ACC112 (cell line): Measurements from ENCODE around the gene SPOCD1.

ENCODE experiments used
- H2AFZ ChIP-seq: fragments of 200-600 bp; sonication (generic); one replicate; pipeline ENCODE4 v1.6.0; 2017; ENCODE audit warnings: antibody characterized with exemption, low read length; ENCODE audit not compliant: unreplicated experiment
- H3K27ac ChIP-seq: fragments of 200-600 bp; sonication (generic); 2 replicates; pipeline ENCODE4 v1.5.1; 2014; ENCODE audit warnings: low read depth, mild to moderate bottlenecking, antibody characterized with exemption, low read length, moderate library complexity
- H3K27me3 ChIP-seq: fragments of 200-600 bp; sonication (generic); 2 replicates; pipeline ENCODE4 v1.6.1; 2014; ENCODE audit warnings: mild to moderate bottlenecking, antibody characterized with exemption, low read length, moderate library complexity, mixed read lengths; ENCODE audit not compliant: insufficient read depth
- H3K36me3 ChIP-seq: fragments of 200-600 bp; sonication (generic); 2 replicates; pipeline ENCODE4 v1.6.1; 2016; ENCODE audit warnings: mild to moderate bottlenecking, antibody characterized with exemption, low read length, moderate library complexity, mixed read lengths; ENCODE audit not compliant: insufficient read depth
- H3K4me1 ChIP-seq: fragments of 200-600 bp; sonication (generic); one replicate; pipeline ENCODE4 v1.6.1; 2016; ENCODE audit warnings: low read length, mixed read lengths; ENCODE audit not compliant: insufficient read depth, unreplicated experiment, control insufficient read depth
- H3K4me3 ChIP-seq: fragments of 200-600 bp; sonication (generic); 2 replicates; pipeline ENCODE4 v1.5.1; 2014; ENCODE audit warnings: mild to moderate bottlenecking, low read depth, low read length
- H3K79me2 ChIP-seq: fragments of 200-600 bp; sonication (generic); one replicate; pipeline ENCODE4 v1.6.0; 2016; ENCODE audit warnings: low read length; ENCODE audit not compliant: control insufficient read depth, unreplicated experiment, insufficient read depth

The SPOCD1 gene

DNA sequence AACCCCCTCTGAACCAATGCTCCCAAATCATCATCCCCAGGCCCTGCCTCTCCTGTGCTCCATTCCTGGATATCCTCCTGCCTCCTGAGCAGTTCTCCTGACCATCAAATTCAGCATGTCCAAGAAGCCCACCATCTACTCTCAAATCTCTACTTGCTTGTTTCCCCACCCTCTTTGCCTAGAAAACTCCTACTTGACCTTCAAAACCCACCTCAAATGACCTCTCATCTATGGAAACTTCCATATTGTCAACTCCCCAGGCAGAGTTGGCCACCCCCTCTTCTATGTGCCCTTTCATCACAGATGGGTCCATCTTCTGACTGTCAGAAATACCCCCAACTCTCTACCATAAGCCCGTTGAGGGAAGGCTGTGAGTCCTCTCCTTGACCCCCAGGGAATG lies 68.5 kb downstream of the SPOCD1 start:
- Histone ChIP-seq H3K36me3 (no peaks in the 10 kb centered on the region), H3K4me1 (peaks cover 16% of the 10 kb centered on the region), H3K27me3 (no peaks in the 10 kb centered on the region), H2AFZ (no peak overlapping the region), H3K27ac (no peak overlapping the region), H3K4me3 (no peak overlapping the region), H3K79me2 (no peaks in the 10 kb centered on the region)

DNA sequence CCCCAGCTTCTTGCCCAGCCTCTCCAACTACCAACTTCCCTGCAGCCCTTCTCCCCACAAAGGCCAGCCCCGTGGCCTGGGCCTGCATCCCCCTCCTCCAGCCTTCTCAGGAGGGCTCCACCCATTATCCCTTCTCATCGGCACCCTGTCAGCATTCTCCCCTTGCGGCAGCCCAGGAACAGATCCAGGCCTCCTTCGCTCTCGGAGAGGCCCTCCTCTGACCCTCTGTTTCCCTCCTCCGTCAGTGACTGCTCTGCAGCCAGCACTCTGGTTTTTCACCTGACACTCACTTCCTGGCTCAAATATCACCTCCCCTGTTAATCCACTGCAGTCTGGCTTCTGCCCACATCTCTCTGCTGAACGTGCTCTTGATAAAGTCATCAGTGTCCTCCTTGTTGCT lies 69.1 kb downstream of the SPOCD1 start:
- H3K79me2 ChIP-seq = no peaks in the 10 kb centered on the region
- peaks cover 16% of the 10 kb centered on the region for H3K4me1 ChIP-seq
- no peaks in the 10 kb centered on the region for H3K27me3 ChIP-seq
- H3K4me3 ChIP-seq = no peak overlapping the region
- no peaks in the 10 kb centered on the region for H3K36me3 ChIP-seq
- no peak overlapping the region for H2AFZ ChIP-seq
- H3K27ac ChIP-seq = no peak overlapping the region

DNA sequence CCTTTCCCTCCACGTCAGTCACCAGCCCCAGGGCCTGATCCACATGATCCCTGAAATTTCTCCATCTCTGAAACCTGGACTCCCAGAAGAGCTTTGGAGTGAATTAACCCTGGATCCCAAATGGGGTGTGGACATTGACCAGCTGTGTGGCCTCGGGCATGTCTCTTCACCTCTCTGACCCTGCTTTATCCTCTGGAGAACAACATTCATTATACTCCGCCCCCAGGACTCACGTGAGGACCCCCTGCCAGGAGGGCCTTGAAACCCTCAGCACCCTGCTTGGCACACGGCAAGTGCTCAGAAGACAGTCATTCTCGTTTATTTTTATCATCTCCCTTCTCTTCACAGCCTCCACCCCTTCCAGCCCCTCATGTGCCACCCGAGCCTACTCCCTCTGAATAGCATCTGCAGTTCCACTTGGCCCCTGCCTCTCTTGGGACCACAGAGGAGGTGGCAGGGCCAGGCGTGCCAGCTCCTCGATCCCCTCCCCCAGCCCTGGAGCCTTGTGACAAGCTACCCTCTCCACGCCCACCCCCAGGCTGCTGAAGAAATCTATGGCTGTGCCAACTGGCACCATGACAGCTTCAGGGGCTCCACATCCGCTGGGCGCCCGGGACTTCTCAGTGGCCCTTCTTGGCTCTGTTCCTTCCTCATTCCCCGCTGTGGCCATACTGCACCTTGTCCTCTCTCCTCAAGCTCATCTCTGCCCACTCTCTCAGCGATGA lies 69.7 kb downstream of the SPOCD1 start:
- H3K4me1 ChIP-seq = peaks cover 15% of the 10 kb centered on the region
- H3K4me3 ChIP-seq = no peak overlapping the region
- H3K79me2 ChIP-seq = no peaks in the 10 kb centered on the region
- no peak overlapping the region for H2AFZ ChIP-seq
- no peaks in the 10 kb centered on the region for H3K27me3 ChIP-seq
- H3K36me3 ChIP-seq = no peaks in the 10 kb centered on the region
- H3K27ac ChIP-seq = no peak overlapping the region

DNA sequence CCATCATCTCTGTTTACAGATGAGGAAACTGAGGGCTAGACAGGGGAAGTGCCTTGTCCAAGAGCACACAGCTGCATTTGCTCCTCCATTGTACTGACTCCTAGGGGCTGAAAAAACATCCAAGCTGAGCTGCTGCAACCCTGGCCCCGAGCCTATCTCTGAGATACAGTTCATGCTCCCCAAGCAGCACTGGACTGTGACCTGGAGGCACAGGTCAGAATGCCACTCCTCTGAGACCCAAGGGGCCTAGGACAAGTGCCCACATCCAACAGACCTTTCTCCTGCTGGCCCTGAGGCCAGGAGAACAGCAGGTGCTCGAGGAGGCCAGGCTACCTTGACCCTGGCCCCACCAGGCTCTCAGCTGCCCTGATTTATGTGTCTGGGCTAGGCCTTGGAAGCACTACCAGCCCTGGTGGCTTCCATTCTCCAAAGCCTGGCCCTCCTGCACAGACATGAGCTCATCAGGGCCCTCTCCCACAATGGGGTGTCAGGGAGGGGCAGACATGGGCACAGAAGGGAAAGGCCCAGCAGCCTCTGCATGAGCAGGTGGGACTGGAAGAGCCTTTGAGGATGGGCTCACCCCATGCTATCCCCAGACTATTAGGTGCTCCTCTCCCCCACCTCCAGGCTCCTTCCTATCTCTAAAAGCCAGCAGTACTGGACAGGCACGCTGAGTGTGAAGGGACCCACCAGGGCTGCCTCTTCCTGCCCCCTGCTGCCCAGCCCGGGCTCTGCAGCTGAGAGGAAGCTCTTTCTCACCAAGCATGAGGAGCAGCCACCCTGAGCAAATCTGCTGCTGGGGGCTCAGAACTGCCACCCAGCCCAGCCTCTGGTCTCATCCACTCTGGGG lies 70.5 kb downstream of the SPOCD1 start:
- Histone ChIP-seq H3K79me2 (no peaks in the 10 kb centered on the region), H3K27ac (no peak overlapping the region), H3K36me3 (no peaks in the 10 kb centered on the region), H3K27me3 (no peaks in the 10 kb centered on the region), H2AFZ (no peak overlapping the region), H3K4me1 (peaks cover 7% of the 10 kb centered on the region), H3K4me3 (no peak overlapping the region)

DNA sequence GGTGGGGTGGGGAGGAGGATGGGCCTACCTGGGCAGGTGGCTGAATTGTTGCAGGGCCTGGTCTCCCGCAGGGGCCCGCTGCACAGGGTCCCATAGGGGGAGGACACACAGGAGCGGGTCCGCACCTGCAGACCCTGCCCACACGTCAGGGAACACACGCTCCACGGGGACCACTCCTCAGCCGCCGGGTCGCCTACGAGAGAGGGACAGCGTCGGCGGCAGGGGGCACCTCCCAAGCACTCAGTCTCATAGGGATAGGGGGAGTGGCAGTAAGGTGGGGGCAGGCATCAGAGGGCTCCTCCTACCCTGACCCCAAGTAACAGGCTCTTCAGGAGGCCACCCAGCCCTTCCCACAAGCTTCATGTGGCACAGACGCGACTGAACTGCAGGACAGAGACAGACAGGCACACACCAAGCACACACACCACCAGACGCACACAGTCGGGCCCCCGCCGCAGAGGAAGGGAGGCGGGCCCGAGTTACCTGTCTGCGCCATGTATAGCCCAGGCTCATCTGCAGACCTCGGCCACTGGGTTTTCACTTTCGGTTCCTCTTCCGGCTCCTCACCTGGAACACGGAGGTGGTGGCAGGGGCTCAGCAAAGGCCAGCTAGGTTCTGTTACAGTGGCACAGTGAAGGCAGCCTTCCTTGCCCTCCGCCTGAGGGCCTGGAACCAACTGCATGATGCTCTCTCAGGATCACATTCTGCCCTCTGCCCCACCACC lies 71.5 kb downstream of the SPOCD1 start:
- Histone ChIP-seq H3K79me2 (no peaks in the 10 kb centered on the region), H3K4me1 (peaks cover 6% of the 10 kb centered on the region), H3K27ac (no peak overlapping the region), H2AFZ (no peak overlapping the region), H3K4me3 (no peak overlapping the region), H3K27me3 (no peaks in the 10 kb centered on the region), H3K36me3 (no peaks in the 10 kb centered on the region)

DNA sequence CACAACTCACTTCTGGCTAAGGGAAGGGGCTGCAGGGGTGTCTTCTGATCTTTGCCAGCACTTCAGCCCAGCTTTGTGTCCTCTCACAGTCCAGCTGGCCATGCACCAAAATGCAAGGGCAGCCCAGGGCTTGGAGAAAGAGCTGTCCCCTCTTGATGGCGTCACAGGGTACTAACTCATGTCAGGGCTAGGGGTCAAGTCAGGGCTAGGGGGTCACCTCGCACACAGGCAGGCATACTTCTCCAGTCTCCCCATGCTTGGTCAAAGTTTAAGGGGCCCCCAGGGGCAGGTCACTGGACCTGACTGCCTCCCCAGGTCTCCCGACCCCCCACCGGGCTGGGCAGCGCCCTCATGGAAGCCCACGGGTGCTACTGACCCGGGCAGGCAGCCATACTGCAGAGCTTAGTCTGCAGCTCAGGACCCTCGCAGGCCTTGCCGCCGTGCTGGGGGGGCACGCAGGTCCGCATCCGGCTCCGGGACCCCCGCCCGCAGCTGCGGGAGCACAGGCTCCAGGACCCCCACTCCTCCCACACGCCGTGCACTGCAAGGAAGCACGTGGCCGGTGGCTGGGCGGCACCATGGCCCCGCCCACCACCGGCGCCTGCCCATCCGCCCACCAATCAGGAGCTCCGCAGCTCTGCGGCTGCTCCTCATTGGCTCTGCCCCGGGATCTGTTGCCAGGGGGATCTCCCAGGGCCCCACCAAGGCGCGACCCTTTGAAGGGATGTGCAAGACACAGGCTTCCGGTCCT lies 73.2 kb downstream of the SPOCD1 start:
- no peaks in the 10 kb centered on the region for H3K36me3 ChIP-seq
- H3K4me1 ChIP-seq = peaks cover 6% of the 10 kb centered on the region
- no peak overlapping the region for H2AFZ ChIP-seq
- H3K79me2 ChIP-seq = no peaks in the 10 kb centered on the region
- no peak overlapping the region for H3K4me3 ChIP-seq
- H3K27me3 ChIP-seq = no peaks in the 10 kb centered on the region
- no peak overlapping the region for H3K27ac ChIP-seq
